CD14-positive monocyte (primary cell): ENCODE measurements around the gene USP17L30. TPM values are rescaled to one million over a fixed set of nuclear protein-coding genes. Genes with fewer than 3 reads are reported as not detected.
"Not testable (repeated sequence)": the region's sequence is repeated elsewhere in the genome, so short reads cannot be mapped to it uniquely, and the experiment has no call there.

Source experiments
- DNase-seq, 3 donors: peaks; one replicate each; pipeline ENCODE4 v3.0.0-alpha.2; 2011 to 2022
- H2AFZ ChIP-seq: 2 replicates; pipeline ENCODE4 v1.6.0; 2012; ENCODE audit warnings: mild to moderate bottlenecking, low read depth, low read length, inconsistent platforms; ENCODE audit not compliant: insufficient read depth, poor library complexity, severe bottlenecking
- H3K27ac ChIP-seq, 2 donors: 1 replicate in 1 of 2; 2 replicates in 1 of 2; pipeline ENCODE4 v1.5.1; 2012 to 2013; ENCODE audit warnings: low read length in 2 of 2, control low read depth in 1 of 2, inconsistent platforms in 1 of 2, low read depth in 1 of 2, mild to moderate bottlenecking in 1 of 2
- H3K27me3 ChIP-seq, 2 donors: one replicate each; pipeline versions ENCODE4 v1.6.0 to v1.6.1; 2011 to 2013; ENCODE audit warnings: low read length in 2 of 2; ENCODE audit not compliant: control insufficient read depth in 2 of 2, insufficient read depth in 2 of 2
- H3K36me3 ChIP-seq, 2 donors: replicated peaks in 1 of 2; 1 replicate in 1 of 2; 2 replicates in 1 of 2; pipeline versions ENCODE4 v1.5.1 to v1.6.1; 2012 to 2013; ENCODE audit warnings: low read length in 2 of 2, control low read depth in 1 of 2, inconsistent platforms in 1 of 2, mild to moderate bottlenecking in 1 of 2; ENCODE audit not compliant: insufficient read depth in 2 of 2, control insufficient read depth in 1 of 2
- H3K4me1 ChIP-seq, 2 donors: 1 replicate in 1 of 2; 2 replicates in 1 of 2; pipeline versions ENCODE4 v1.5.1 to v1.6.1; 2012 to 2013; ENCODE audit warnings: low read length in 2 of 2, control low read depth in 1 of 2, inconsistent platforms in 1 of 2, mild to moderate bottlenecking in 1 of 2, moderate library complexity in 1 of 2; ENCODE audit not compliant: insufficient read depth in 2 of 2, control insufficient read depth in 1 of 2
- H3K4me2 ChIP-seq: replicated peaks from 2 replicates; pipeline ENCODE3; 2012; ENCODE audit warnings: low read length, moderate library complexity, mild to moderate bottlenecking; ENCODE audit not compliant: poor library complexity, severe bottlenecking; ENCODE audit errors: extremely low read depth
- H3K4me3 ChIP-seq, 3 experiments: fragments of 200-600 bp in 1 of 3; sonication (generic) in 1 of 3; replicated peaks in 1 of 3; 1 replicate in 2 of 3; 2 replicates in 1 of 3; pipeline ENCODE4 v1.5.1; 2011 to 2013; ENCODE audit warnings: low read length in 3 of 3, mild to moderate bottlenecking in 3 of 3, control low read depth in 2 of 3, low read depth in 2 of 3, inconsistent platforms in 1 of 3, moderate library complexity in 1 of 3
- H3K79me2 ChIP-seq: 2 replicates; pipeline ENCODE4 v1.6.0; 2012; ENCODE audit warnings: mild to moderate bottlenecking, control low read depth, inconsistent platforms, low read length, moderate library complexity; ENCODE audit not compliant: insufficient read depth
- H3K9ac ChIP-seq: 2 replicates; pipeline ENCODE4 v1.6.0; 2017; ENCODE audit warnings: low read length, mild to moderate bottlenecking; ENCODE audit not compliant: insufficient read depth, poor library complexity, severe bottlenecking
- H3K9me3 ChIP-seq, 2 donors: replicated peaks in 1 of 2; 1 replicate in 1 of 2; 2 replicates in 1 of 2; pipeline versions ENCODE4 v1.5.1 to v1.6.1; 2012 to 2013; ENCODE audit warnings: low read length in 2 of 2, control low read depth in 1 of 2; ENCODE audit not compliant: control insufficient read depth in 1 of 2, insufficient read depth in 1 of 2
- H4K20me1 ChIP-seq: 2 replicates; pipeline ENCODE4 v1.6.0; 2012; ENCODE audit warnings: mild to moderate bottlenecking, low read length, control low read depth, moderate library complexity; ENCODE audit not compliant: insufficient read depth
- H3K27ac Mint-ChIP-seq, 7 donors: one replicate each; pipeline ENCODE4 v1.8.0; 2020; ENCODE audit warnings: mild to moderate bottlenecking in 7 of 7, mixed read lengths in 7 of 7, moderate library complexity in 6 of 7, inconsistent platforms in 2 of 7
- H3K27me3 Mint-ChIP-seq, 3 donors: one replicate each; pipeline ENCODE4 v1.8.0; 2021 to 2022; ENCODE audit warnings: low read depth in 3 of 3, mild to moderate bottlenecking in 3 of 3, mixed read lengths in 3 of 3, moderate library complexity in 3 of 3, inconsistent platforms in 1 of 3
- H3K36me3 Mint-ChIP-seq, 2 donors: one replicate each; pipeline ENCODE4 v1.8.0; 2020; ENCODE audit warnings: mixed read lengths in 2 of 2, inconsistent platforms in 1 of 2, mild to moderate bottlenecking in 1 of 2
- H3K4me1 Mint-ChIP-seq: one replicate; pipeline ENCODE4 v1.8.0; 2020; ENCODE audit warnings: mild to moderate bottlenecking, mixed read lengths
- H3K4me3 Mint-ChIP-seq, 2 donors: one replicate each; pipeline ENCODE4 v1.8.0; 2020; ENCODE audit warnings: mild to moderate bottlenecking in 2 of 2, mixed read lengths in 2 of 2, moderate library complexity in 1 of 2
- H3K9me3 Mint-ChIP-seq, 7 donors: one replicate each; pipeline ENCODE4 v1.8.0; 2020 to 2022; ENCODE audit warnings: mixed read lengths in 7 of 7, mild to moderate bottlenecking in 6 of 7, moderate library complexity in 6 of 7, inconsistent platforms in 2 of 7
- WGBS: methylation state at CpG from one replicate; pipeline ENCODE4 v1.1.5; 2013; ENCODE audit warnings: missing lambda C conversion rate; ENCODE audit not compliant: insufficient coverage; 5-methylcytosine and 5-hydroxymethylcytosine counted together
- intact Hi-C, 2 donors: fragments of 100-400 bp; cut with micrococcal nuclease; formaldehyde crosslinking; loops; one replicate each; pipeline versions ENCODE4 v1.15.0 to v1.15.1; 2023
- polyA plus RNA-seq, 3 donors: library from polyadenylated mRNA; depleted of rRNA in 1 of 3; unstranded in 2 of 3; stranded (reverse) in 1 of 3; fragments of 300-500 nt in 2 of 3; fragments of >200 nt in 1 of 3; fragmentation: Illumina TruSeq in 2 of 3; gene quantifications; 1 replicate in 2 of 3; 2 replicates in 1 of 3; pipeline ENCODE4 v1.2.3, GENCODE V29; 2012 to 2021
- small RNA-seq: library from RNA; depleted of rRNA; stranded (forward); fragments of <200 nt; gene quantifications from one replicate; pipeline ENCODE3, GENCODE V24; 2012; ENCODE audit warnings: low read depth; ENCODE audit not compliant: insufficient read length
- TF ChIP-seq, protein P1 (sequence below): fragments of 200-600 bp; IDR thresholded peaks from one replicate; pipeline ENCODE4 v1.8.0; 2022; ENCODE audit warnings: antibody characterized with exemption, mild to moderate bottlenecking

USP17L30 gene
- polyA plus RNA-seq, 3 donors: not detected

DNA sequence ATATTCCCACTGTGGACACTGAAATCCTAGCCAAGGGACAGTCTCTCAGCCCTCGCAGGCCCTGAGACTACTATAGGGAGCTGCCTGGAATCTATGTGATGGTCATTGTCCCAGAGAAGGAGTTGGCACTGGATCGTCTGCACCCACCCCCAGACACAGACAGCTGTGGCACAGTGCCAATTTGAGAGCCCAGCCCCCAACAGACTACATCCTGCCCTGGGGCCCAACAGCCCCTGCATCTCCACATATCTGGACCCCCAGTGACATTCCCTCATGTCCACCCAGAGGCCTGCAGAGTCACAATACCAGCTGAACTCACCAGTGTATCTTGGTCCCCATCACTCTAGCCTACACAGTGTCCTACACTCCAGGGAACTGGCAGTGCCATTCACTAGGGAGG, 42.8 kb downstream of the USP17L30 start:
- H3K36me3 ChIP-seq, H3K9me3 ChIP-seq, H3K9me3 Mint-ChIP-seq, H3K36me3 Mint-ChIP-seq, H3K4me1 Mint-ChIP-seq, H3K4me1 ChIP-seq, H3K27me3 ChIP-seq, H3K27me3 Mint-ChIP-seq, H2AFZ ChIP-seq, H3K27ac Mint-ChIP-seq, H4K20me1 ChIP-seq, H3K4me3 ChIP-seq, H3K4me3 Mint-ChIP-seq, H3K79me2 ChIP-seq, DNase-seq, H3K9ac ChIP-seq, H3K27ac ChIP-seq, H3K4me2 ChIP-seq, intact Hi-C loops: not testable (repeated sequence)
- WGBS: 86% methylated on average over 1 of the region's 2 CpGs

DNA sequence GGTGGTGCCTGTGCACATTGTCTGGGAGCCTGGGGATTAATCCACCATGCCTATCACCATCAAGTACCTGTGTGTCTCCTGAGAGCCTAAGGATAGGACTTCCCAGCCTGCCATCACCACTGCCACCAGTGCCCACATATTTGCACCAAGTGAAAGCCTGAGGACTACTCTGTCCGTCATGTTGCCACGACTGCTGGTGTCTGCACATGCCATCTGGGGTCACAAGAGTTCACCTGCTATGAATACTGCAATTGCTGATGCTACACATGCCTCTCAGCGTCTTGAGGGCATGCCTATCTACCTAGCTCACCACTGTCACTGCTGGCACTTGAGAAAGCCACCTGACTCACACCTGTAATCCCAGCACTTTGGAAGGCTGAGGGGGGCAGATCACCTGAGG, 43.6 kb downstream of the USP17L30 start:
- not testable (repeated sequence) for H3K4me3 Mint-ChIP-seq, H3K4me1 Mint-ChIP-seq
- 71% methylated on average over 2 of the region's 3 CpGs for WGBS

DNA sequence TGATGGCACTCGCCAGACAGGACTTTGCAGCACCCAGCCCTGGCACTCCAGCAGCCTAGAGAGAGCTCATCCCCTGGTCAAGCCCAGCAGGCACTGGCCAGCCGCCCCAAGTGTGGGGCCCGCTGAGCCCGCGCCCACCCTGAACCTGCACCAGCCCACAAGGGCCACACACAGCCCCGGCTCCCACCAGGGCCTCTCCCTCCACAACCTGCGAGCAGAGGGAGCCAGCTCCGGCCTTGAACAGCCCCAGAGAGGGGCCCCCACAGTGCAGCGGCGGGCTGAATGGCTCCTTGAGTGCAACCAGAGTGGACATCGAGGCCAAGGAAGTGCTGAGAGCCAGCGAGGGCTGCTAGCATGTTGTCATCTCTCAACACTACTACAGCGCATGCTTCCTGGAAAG, 46.9 kb downstream of the USP17L30 start:
- Histone ChIP-seq H2AFZ (no peak overlapping the region), H3K27ac (no peak overlapping the region), H3K27me3 (no peaks in the 10 kb centered on the region), H3K4me3 (no peak overlapping the region), H3K79me2 (no peaks in the 10 kb centered on the region), H3K4me2 (no peak overlapping the region), H3K36me3 (no peaks in the 10 kb centered on the region), H4K20me1 (no peaks in the 10 kb centered on the region), H3K9me3 (peaks cover 0 to 3% of the 10 kb centered on the region in 2 donors), H3K9ac (no peak overlapping the region), H3K4me1 (no peaks in the 10 kb centered on the region)
- H3K4me1 Mint-ChIP-seq: no peaks in the 10 kb centered on the region
- intact Hi-C loops: no loop called here
- TF ChIP-seq, protein P1, sequence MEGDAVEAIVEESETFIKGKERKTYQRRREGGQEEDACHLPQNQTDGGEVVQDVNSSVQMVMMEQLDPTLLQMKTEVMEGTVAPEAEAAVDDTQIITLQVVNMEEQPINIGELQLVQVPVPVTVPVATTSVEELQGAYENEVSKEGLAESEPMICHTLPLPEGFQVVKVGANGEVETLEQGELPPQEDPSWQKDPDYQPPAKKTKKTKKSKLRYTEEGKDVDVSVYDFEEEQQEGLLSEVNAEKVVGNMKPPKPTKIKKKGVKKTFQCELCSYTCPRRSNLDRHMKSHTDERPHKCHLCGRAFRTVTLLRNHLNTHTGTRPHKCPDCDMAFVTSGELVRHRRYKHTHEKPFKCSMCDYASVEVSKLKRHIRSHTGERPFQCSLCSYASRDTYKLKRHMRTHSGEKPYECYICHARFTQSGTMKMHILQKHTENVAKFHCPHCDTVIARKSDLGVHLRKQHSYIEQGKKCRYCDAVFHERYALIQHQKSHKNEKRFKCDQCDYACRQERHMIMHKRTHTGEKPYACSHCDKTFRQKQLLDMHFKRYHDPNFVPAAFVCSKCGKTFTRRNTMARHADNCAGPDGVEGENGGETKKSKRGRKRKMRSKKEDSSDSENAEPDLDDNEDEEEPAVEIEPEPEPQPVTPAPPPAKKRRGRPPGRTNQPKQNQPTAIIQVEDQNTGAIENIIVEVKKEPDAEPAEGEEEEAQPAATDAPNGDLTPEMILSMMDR: no peak
- no peak overlapping the region for H3K27ac Mint-ChIP-seq
- H3K36me3 Mint-ChIP-seq: no peaks in the 10 kb centered on the region
- no peak overlapping the region for H3K4me3 Mint-ChIP-seq
- H3K9me3 Mint-ChIP-seq: peaks cover 3 to 8% (median 3%) of the 10 kb centered on the region in 7 donors
- WGBS: 92% methylated on average over 6 of the region's 13 CpGs
- H3K27me3 Mint-ChIP-seq: peaks cover 0 to 2% (median 1%) of the 10 kb centered on the region in 3 donors
- no peak for DNase-seq

More for the DNA sequence above, 43.6 kb downstream of the USP17L30 start:
- H2AFZ ChIP-seq, H3K4me3 ChIP-seq, H3K36me3 Mint-ChIP-seq, H3K9ac ChIP-seq, H3K27ac Mint-ChIP-seq, H4K20me1 ChIP-seq, H3K4me2 ChIP-seq, H3K9me3 Mint-ChIP-seq, H3K36me3 ChIP-seq, H3K79me2 ChIP-seq, H3K27ac ChIP-seq, intact Hi-C loops, H3K27me3 ChIP-seq, DNase-seq, H3K9me3 ChIP-seq, H3K27me3 Mint-ChIP-seq, H3K4me1 ChIP-seq: not testable (repeated sequence)

Small RNA genes lying within 50 kb of the gene (small RNA-seq; reads per million reads assigned to genes)
- gene RNA5SP153: not detected

Other genes starting within 250 kb of the USP17L30 start
- gene FAM90A26, start 192.7 kb upstream of the USP17L30 start, polyA plus RNA-seq: not detected
- gene USP17L10, start 152.5 kb upstream of the USP17L30 start, polyA plus RNA-seq: not detected
- not detected for gene USP17L11, start 147.7 kb upstream of the USP17L30 start, polyA plus RNA-seq
- gene USP17L12, start 143.0 kb upstream of the USP17L30 start, polyA plus RNA-seq: not detected
- gene USP17L13, start 138.2 kb upstream of the USP17L30 start, polyA plus RNA-seq: not detected
- not detected for gene USP17L15, start 128.7 kb upstream of the USP17L30 start, polyA plus RNA-seq
- not detected for gene USP17L17, start 119.2 kb upstream of the USP17L30 start, polyA plus RNA-seq
- gene USP17L18, start 114.5 kb upstream of the USP17L30 start, polyA plus RNA-seq: not detected
- not detected for gene USP17L19, start 109.8 kb upstream of the USP17L30 start, polyA plus RNA-seq
- gene USP17L20, start 105.0 kb upstream of the USP17L30 start, polyA plus RNA-seq: not detected
- gene USP17L21, start 100.3 kb upstream of the USP17L30 start, polyA plus RNA-seq: not detected
- not detected for gene USP17L22, start 95.5 kb upstream of the USP17L30 start, polyA plus RNA-seq
- not detected for gene USP17L24, start 38.0 kb upstream of the USP17L30 start, polyA plus RNA-seq
- gene USP17L25, start 33.2 kb upstream of the USP17L30 start, polyA plus RNA-seq: not detected
- not detected for gene USP17L26, start 28.5 kb upstream of the USP17L30 start, polyA plus RNA-seq
- not detected for gene USP17L5, start 23.7 kb upstream of the USP17L30 start, polyA plus RNA-seq
- gene USP17L27, start 19.0 kb upstream of the USP17L30 start, polyA plus RNA-seq: not detected
- not detected for gene USP17L28, start 14.2 kb upstream of the USP17L30 start, polyA plus RNA-seq
- not detected for gene USP17L29, start 9.5 kb upstream of the USP17L30 start, polyA plus RNA-seq
- not detected for gene DEFB131A, start 81.3 kb downstream of the USP17L30 start, polyA plus RNA-seq